Neural progenitor cell (in vitro differentiated cells): ENCODE results near the gene SRRD.

ENCODE experiments used
- EZH2 ChIP-seq: fragments of 200-600 bp; sonication (generic); IDR thresholded peaks from 2 replicates; pipeline ENCODE4 v1.6.1; 2017; ENCODE audit warnings: antibody characterized with exemption, mild to moderate bottlenecking, moderate library complexity
- TF ChIP-seq, protein P1 (sequence below): fragments of 200-600 bp; sonication (generic); IDR thresholded peaks from 2 replicates; pipeline ENCODE4 v1.5.1; 2017; ENCODE audit warnings: antibody characterized with exemption, mild to moderate bottlenecking

DNA sequence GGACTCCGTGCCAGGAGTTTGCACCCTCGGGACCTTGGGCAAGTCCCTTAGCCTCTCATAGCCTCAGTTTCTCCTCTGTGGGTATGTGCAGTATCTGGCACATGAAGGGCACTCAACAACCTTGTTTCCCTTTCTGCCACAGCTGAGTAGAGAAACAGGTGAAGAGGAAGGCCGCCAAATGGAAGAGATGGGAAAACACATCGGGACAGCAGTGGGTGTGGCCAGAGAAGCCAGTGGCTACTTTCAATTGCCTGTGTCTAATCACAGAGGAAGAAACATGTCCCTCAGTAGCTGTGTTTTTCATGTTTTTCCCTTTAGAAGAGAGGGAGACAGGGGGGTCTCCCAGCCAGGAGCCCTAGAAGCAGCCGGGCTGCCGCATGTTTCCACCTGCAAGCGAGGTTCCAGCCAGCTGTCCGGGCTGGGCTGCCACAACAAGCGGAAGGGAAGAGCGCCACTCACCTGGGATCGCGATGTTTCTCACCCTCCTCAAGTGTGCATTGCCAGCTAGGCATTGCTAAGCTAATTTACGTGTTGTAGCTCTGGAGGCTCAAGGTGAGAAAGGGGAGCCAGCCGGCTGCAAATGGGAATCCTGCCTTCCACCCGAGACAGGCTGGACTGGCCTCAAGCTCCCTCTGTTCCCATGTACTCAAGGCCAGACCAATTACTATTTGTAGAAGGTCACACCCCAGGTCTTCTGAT lies 38.0 kb upstream of the SRRD start:
- TF ChIP-seq, protein P1, sequence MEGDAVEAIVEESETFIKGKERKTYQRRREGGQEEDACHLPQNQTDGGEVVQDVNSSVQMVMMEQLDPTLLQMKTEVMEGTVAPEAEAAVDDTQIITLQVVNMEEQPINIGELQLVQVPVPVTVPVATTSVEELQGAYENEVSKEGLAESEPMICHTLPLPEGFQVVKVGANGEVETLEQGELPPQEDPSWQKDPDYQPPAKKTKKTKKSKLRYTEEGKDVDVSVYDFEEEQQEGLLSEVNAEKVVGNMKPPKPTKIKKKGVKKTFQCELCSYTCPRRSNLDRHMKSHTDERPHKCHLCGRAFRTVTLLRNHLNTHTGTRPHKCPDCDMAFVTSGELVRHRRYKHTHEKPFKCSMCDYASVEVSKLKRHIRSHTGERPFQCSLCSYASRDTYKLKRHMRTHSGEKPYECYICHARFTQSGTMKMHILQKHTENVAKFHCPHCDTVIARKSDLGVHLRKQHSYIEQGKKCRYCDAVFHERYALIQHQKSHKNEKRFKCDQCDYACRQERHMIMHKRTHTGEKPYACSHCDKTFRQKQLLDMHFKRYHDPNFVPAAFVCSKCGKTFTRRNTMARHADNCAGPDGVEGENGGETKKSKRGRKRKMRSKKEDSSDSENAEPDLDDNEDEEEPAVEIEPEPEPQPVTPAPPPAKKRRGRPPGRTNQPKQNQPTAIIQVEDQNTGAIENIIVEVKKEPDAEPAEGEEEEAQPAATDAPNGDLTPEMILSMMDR: no peak
- TF ChIP-seq EZH2: no peak
